A673 (cell line): ENCODE data around the gene THBS2. TPM values are rescaled to one million over a fixed set of nuclear protein-coding genes. Genes with fewer than 3 reads are reported as not detected.

Experiments
- BruUV-seq: library from RNA; stranded (reverse); fragments of 400-500 nt; replicated peaks from 2 replicates; lab custom pipeline; 2021; lab: Mats Ljungman, UMichigan
- CTCF ChIA-PET: fragments of 300-600 bp; sonication (Branson Sonifier 250); formaldehyde crosslinking; loops from one replicate; lab custom pipeline; 2022; ENCODE audit warnings: antibody characterized with exemption; lab: Charles Lee
- POLR2A ChIA-PET: fragments of 300-600 bp; sonication (Branson Sonifier 250); formaldehyde crosslinking; loops from one replicate; lab custom pipeline; 2022; ENCODE audit warnings: antibody characterized with exemption; ENCODE audit not compliant: low non-redundant PET; lab: Charles Lee
- DNase-seq: peaks from one replicate; pipeline ENCODE4 v3.0.0-alpha.2; 2015; ENCODE audit warnings: low spot score
- H3K27ac ChIP-seq: fragments of 200-600 bp; sonication (generic); 2 replicates; pipeline ENCODE4 v1.5.1; 2016; ENCODE audit warnings: mixed run types, low read depth, mild to moderate bottlenecking, mixed read lengths, antibody characterized with exemption, low read length; ENCODE audit not compliant: poor library complexity, severe bottlenecking
- H3K27me3 ChIP-seq: fragments of 200-600 bp; sonication (generic); replicated peaks from 2 replicates; pipeline ENCODE4 v1.6.1; 2017; ENCODE audit warnings: mixed run types, low read depth, mild to moderate bottlenecking, mixed read lengths, antibody characterized with exemption, low read length; ENCODE audit not compliant: insufficient read depth, poor library complexity
- H3K36me3 ChIP-seq: fragments of 200-600 bp; sonication (generic); 2 replicates; pipeline ENCODE4 v1.6.1; 2016; ENCODE audit warnings: mixed run types, mild to moderate bottlenecking, mixed read lengths, antibody characterized with exemption, low read length; ENCODE audit not compliant: insufficient read depth, poor library complexity, severe bottlenecking
- H3K4me1 ChIP-seq: fragments of 200-600 bp; sonication (generic); 2 replicates; pipeline ENCODE4 v1.6.1; 2017; ENCODE audit warnings: mixed run types, mild to moderate bottlenecking, mixed read lengths, antibody characterized with exemption, low read length; ENCODE audit not compliant: insufficient read depth, poor library complexity, severe bottlenecking
- H3K4me3 ChIP-seq: fragments of 200-600 bp; sonication (generic); 2 replicates; pipeline ENCODE4 v1.5.1; 2016; ENCODE audit warnings: low read depth, mixed run types, mild to moderate bottlenecking, mixed read lengths, low read length; ENCODE audit not compliant: poor library complexity, severe bottlenecking
- H3K9me3 ChIP-seq: fragments of 200-600 bp; sonication (generic); 2 replicates; pipeline ENCODE4 v1.6.1; 2016; ENCODE audit warnings: mixed run types, low read depth, mild to moderate bottlenecking, mixed read lengths, antibody characterized with exemption, low read length; ENCODE audit not compliant: poor library complexity, severe bottlenecking
- CTCF ChIP-seq: fragments of 300-800, 200-600 bp; sonication (generic); conservative IDR thresholded peaks from 2 replicates; pipeline ENCODE4 v1.5.1; 2017; ENCODE audit warnings: low read depth, mild to moderate bottlenecking, antibody characterized with exemption, low read length, moderate library complexity, mixed read lengths
- EZH2 ChIP-seq: fragments of 200-600 bp; sonication (generic); IDR thresholded peaks from 2 replicates; pipeline ENCODE4 v1.6.1; 2017; ENCODE audit warnings: borderline replicate concordance, low read depth, mild to moderate bottlenecking, mixed read lengths, antibody characterized with exemption, low read length; ENCODE audit not compliant: poor library complexity, severe bottlenecking
- intact Hi-C: fragments of 100-400 bp; cut with micrococcal nuclease; formaldehyde crosslinking; loops from one replicate; pipeline ENCODE4 v1.10.0; 2022; ENCODE audit not compliant: unreplicated experiment
- total RNA-seq: library from RNA; stranded (reverse); gene quantifications from 2 replicates; pipeline ENCODE4 v1.2.3, GENCODE V29; 2021

Gene THBS2
- total RNA-seq, 1 experiment from 2014 or later = 0.13 TPM

GRCh38 chr6:169174516-169175359 is 78.9 kb downstream of the THBS2 start:
- TF ChIP-seq EZH2 (no peak), CTCF (no peak)
- H3K27me3 ChIP-seq = no peaks in the 10 kb centered on the region
- H3K4me3 ChIP-seq = no peak overlapping the region
- H3K4me1 ChIP-seq = no peaks in the 10 kb centered on the region
- ChIA-PET CTCF (no interaction called here), POLR2A (no interaction called here)
- no peaks in the 10 kb centered on the region for H3K36me3 ChIP-seq
- no peak for DNase-seq
- H3K9me3 ChIP-seq = no peaks in the 10 kb centered on the region
- intact Hi-C loops = no loop called here
- no peak overlapping the region for H3K27ac ChIP-seq
- BruUV-seq = no TSS peak

GRCh38 chr6:169173532-169174268 is 79.9 kb downstream of the THBS2 start:
- ChIA-PET POLR2A (no interaction called here), CTCF (no interaction called here)
- no TSS peak for BruUV-seq
- Histone ChIP-seq H3K4me3 (no peak overlapping the region), H3K9me3 (no peaks in the 10 kb centered on the region), H3K27ac (no peak overlapping the region), H3K27me3 (no peaks in the 10 kb centered on the region), H3K36me3 (no peaks in the 10 kb centered on the region), H3K4me1 (no peaks in the 10 kb centered on the region)
- intact Hi-C loops = no loop called here
- no peak for DNase-seq
- no peak for TF ChIP-seq EZH2
- TF ChIP-seq CTCF = no peak

GRCh38 chr6:169172946-169173345 is 80.7 kb downstream of the THBS2 start:
- ChIA-PET CTCF (no interaction called here), POLR2A (no interaction called here)
- H3K36me3 ChIP-seq = no peaks in the 10 kb centered on the region
- no peak overlapping the region for H3K27ac ChIP-seq
- H3K4me1 ChIP-seq = no peaks in the 10 kb centered on the region
- H3K9me3 ChIP-seq = no peaks in the 10 kb centered on the region
- TF ChIP-seq CTCF (no peak), EZH2 (no peak)
- no peak for DNase-seq
- no peak overlapping the region for H3K4me3 ChIP-seq
- no peaks in the 10 kb centered on the region for H3K27me3 ChIP-seq
- intact Hi-C loops = no loop called here
- BruUV-seq = no TSS peak
